Astrocyte of the hippocampus (primary cell): ENCODE data around the gene PPP1R12B.
"Not testable (repeated sequence)": the region's sequence is repeated elsewhere in the genome, so short reads cannot be mapped to it uniquely, and the experiment has no call there.

ENCODE experiments used
- DNase-seq: peaks from one replicate; pipeline ENCODE4 v3.0.0; 2011; ENCODE audit warnings: low read depth, low spot score

The PPP1R12B gene

GRCh38 chr1:202349206-202349928, 868 bp downstream of the PPP1R12B start:
- DNase-seq, result peak; percentile 61

- peak; percentile 45 for DNase-seq
Observed at GRCh38 chr1:202351725-202352124, 3.2 kb downstream of the PPP1R12B start.

- not testable (repeated sequence) for DNase-seq
Observed at GRCh38 chr1:202352583-202353197, 4.2 kb downstream of the PPP1R12B start.

GRCh38 chr1:202355944-202356553, 7.5 kb downstream of the PPP1R12B start:
- DNase-seq, result no peak

GRCh38 chr1:202357506-202357905, 9.0 kb downstream of the PPP1R12B start:
- no peak for DNase-seq

- DNase-seq, result no peak
Observed at GRCh38 chr1:202361224-202361623, 12.7 kb downstream of the PPP1R12B start.

- no peak for DNase-seq
Observed at GRCh38 chr1:202361701-202362100, 13.2 kb downstream of the PPP1R12B start.

- DNase-seq, result no peak
Observed at GRCh38 chr1:202362212-202362611, 13.7 kb downstream of the PPP1R12B start.

- DNase-seq, result peak; percentile 86
Observed at GRCh38 chr1:202365092-202365815, 16.8 kb downstream of the PPP1R12B start.

GRCh38 chr1:202367271-202367670, 18.8 kb downstream of the PPP1R12B start:
- DNase-seq, result no peak

- not testable (repeated sequence) for DNase-seq
Observed at GRCh38 chr1:202370906-202371305, 22.4 kb downstream of the PPP1R12B start.

- no peak for DNase-seq
Observed at GRCh38 chr1:202374099-202374498, 25.6 kb downstream of the PPP1R12B start.

- not testable (repeated sequence) for DNase-seq
Observed at GRCh38 chr1:202375175-202375574, 26.7 kb downstream of the PPP1R12B start.

- no peak for DNase-seq
Observed at GRCh38 chr1:202376247-202376646, 27.7 kb downstream of the PPP1R12B start.

- DNase-seq, result peak; percentile 6
Observed at GRCh38 chr1:202379884-202380529, 31.5 kb downstream of the PPP1R12B start.

GRCh38 chr1:202380535-202380934, 32.0 kb downstream of the PPP1R12B start:
- DNase-seq, result peak; percentile 3

GRCh38 chr1:202381867-202382266, 33.4 kb downstream of the PPP1R12B start:
- not testable (repeated sequence) for DNase-seq

- peak; percentile 9 for DNase-seq
Observed at GRCh38 chr1:202395831-202396230, 47.3 kb downstream of the PPP1R12B start.

GRCh38 chr1:202397256-202397655, 48.8 kb downstream of the PPP1R12B start:
- DNase-seq, result peak; percentile 15

GRCh38 chr1:202398439-202398838, 49.9 kb downstream of the PPP1R12B start:
- not testable (repeated sequence) for DNase-seq

- not testable (repeated sequence) for DNase-seq
Observed at GRCh38 chr1:202401771-202402170, 53.3 kb downstream of the PPP1R12B start.

GRCh38 chr1:202403381-202403780, 54.9 kb downstream of the PPP1R12B start:
- not testable (repeated sequence) for DNase-seq
